Putamen (tissue), 1 donor: ENCODE measurements around the gene SLC2A2.
"Not testable (repeated sequence)": the region's sequence is repeated elsewhere in the genome, so short reads cannot be mapped to it uniquely, and the experiment has no call there.

Experiments used
- DNase-seq: peaks from one replicate; pipeline ENCODE4 v3.0.0-alpha.2; 2016; ENCODE audit warnings: low spot score

SLC2A2 gene

GRCh38 chr3:170985304-170985703, 41.2 kb downstream of the SLC2A2 start:
- DNase-seq, result no peak

GRCh38 chr3:170982733-170983132, 43.8 kb downstream of the SLC2A2 start:
- no peak for DNase-seq

- DNase-seq, result no peak
Observed at GRCh38 chr3:170980399-170980798, 46.1 kb downstream of the SLC2A2 start.

- no peak for DNase-seq
Observed at GRCh38 chr3:170977949-170978745, 48.4 kb downstream of the SLC2A2 start.

- DNase-seq, result no peak
Observed at GRCh38 chr3:170976190-170976519, 50.4 kb downstream of the SLC2A2 start.

- no peak for DNase-seq
Observed at GRCh38 chr3:170975283-170976189, 51.0 kb downstream of the SLC2A2 start.

- DNase-seq, result no peak
Observed at GRCh38 chr3:170974872-170975271, 51.6 kb downstream of the SLC2A2 start.

GRCh38 chr3:170972917-170973316, 53.6 kb downstream of the SLC2A2 start:
- DNase-seq, result not testable (repeated sequence)

- no peak for DNase-seq
Observed at GRCh38 chr3:170967126-170967525, 59.4 kb downstream of the SLC2A2 start.

GRCh38 chr3:170966495-170966894, 60.0 kb downstream of the SLC2A2 start:
- DNase-seq, result no peak

GRCh38 chr3:170962411-170962810, 64.1 kb downstream of the SLC2A2 start:
- no peak for DNase-seq

GRCh38 chr3:170961616-170962400, 64.7 kb downstream of the SLC2A2 start:
- DNase-seq, result peak; percentile 82

GRCh38 chr3:170959457-170959856, 67.1 kb downstream of the SLC2A2 start:
- no peak for DNase-seq

GRCh38 chr3:170956647-170957046, 69.9 kb downstream of the SLC2A2 start:
- no peak for DNase-seq

GRCh38 chr3:170953736-170954135, 72.8 kb downstream of the SLC2A2 start:
- peak; percentile 77 for DNase-seq

- DNase-seq, result peak; percentile 25
Observed at GRCh38 chr3:170953229-170953628, 73.3 kb downstream of the SLC2A2 start.

GRCh38 chr3:170949211-170949610, 77.3 kb downstream of the SLC2A2 start:
- no peak for DNase-seq

- no peak for DNase-seq
Observed at GRCh38 chr3:170947018-170947769, 79.3 kb downstream of the SLC2A2 start.
